Measurements from ENCODE around the gene LDHAL6A.
"Not testable (repeated sequence)": the region's sequence is repeated elsewhere in the genome, so short reads cannot be mapped to it uniquely, and the experiment has no call there.

LDHAL6A gene
- 0 to 0.08 (median 0) reads per million in 18 experiments for total RNA-seq

DNA sequence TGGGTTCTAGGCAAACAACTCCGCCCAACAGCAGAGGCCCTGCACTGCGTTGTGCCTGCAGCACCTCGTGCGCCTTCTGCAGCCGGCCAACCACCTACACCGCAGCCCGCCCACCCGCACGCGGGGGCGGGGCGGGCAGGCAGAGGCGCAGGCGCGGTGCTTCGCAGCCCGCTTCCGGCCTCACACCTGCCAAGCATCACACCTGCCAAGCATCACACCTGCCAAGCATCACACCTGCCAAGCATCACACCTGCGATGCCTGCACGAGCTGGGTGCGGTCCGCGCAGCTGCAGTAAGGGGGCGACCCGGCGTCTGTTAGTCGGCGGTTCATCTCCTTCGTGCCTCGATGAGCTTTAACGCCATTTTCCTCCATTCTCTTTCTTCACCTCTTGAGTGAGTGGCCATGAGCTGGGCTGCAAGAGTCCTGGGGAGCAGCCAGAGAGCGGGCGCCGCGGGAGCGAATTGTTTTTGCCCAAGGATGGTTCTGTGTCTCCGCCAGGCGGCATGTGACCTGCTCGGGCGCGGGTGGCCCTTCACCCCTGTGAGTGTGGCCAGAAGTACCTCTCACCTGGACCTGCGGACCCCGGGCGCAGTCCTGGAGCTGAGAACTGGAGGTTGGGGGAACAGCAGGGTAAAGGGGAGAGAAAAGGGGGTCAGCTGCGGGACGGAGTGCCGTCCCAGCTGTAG is at the start of gene LDHAL6A:
Gene LDHAL6A, plus strand, starts transcription at position 171 of the 687 bp plus-strand sequence. CDS start 825 bp downstream, outside the sequence.
- no peak for DNase-seq

- not testable (repeated sequence) for DNase-seq
Observed at GRCh38 chr11:18407400-18407799, 48.3 kb upstream of the LDHAL6A start.

DNA sequence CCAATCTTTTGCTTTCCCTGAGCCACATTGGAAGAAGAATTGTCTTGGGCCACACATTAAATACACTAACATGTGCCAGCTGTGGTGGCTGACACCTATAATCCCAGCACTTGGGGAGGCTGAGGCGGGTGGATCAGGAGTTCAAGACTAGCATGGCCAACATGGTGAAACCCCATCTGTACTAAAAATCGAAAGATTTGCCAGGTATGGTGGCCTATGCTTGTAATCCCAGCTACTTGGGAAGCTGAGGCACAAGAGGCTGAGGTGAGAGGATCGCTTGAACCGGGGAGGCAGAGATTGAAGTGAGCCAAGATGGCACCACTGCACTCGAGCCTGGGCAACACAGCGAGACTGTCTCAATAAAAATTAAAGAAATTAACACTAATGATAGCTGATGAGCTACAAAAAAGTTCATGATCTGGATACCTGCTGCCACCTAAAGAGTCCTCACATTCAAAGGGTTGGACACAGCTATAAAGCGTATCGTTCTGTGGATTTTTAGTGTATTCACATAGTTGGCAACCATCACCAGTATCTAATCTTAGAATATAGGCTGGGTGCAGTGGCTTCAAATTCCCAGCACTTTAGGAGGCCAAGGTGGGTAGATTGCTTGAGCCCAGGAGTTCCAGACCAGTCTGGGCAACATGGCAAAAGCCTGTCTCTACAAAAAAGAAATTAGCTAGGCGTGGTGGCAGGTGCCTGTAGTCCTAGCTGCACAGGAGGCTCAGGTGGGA is 46.9 kb upstream of the LDHAL6A start:
- DNase-seq: no peak

DNA sequence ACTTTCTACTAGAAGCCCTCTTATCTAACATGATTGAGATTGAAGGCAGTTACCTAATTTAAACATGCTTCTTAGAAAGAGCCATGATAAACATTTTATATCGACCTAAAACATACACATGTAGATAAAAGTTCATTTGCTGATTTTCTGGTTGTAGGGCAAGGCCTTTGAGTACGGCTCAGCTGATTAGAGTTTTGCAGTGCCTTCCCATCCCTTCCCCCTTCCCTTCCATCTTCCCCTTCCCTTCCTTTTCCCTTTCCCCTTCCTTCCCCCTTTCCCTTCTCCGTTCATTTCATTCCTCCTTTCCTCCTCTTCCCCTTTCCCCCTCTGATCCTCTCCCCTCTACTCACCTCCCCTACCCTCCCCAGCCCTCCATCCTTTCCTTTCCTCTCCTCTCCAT is 39.2 kb upstream of the LDHAL6A start:
- DNase-seq: no peak

GRCh38 chr11:18419040-18419439 is 36.6 kb upstream of the LDHAL6A start:
- no peak for DNase-seq

DNA sequence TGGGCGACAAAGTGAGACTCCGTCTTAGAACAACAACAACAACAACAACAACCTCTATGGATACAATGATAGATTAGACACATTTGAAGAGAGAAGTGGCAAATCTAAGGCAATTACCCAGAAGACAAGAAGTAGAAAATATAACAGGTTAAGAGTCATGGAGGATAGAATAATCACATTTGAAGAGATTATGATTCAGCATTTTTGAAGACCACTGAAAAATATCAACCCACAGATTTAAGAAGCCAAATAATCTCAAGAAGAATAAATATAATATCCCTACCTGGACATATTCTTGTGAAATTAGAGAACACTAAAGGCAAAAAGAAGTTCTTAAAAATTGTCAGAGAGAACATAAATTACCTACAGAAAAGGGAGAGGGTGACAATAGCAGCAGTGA is 35.6 kb upstream of the LDHAL6A start:
- DNase-seq: no peak

GRCh38 chr11:18427240-18427639 is 28.4 kb upstream of the LDHAL6A start:
- DNase-seq: no peak

DNA sequence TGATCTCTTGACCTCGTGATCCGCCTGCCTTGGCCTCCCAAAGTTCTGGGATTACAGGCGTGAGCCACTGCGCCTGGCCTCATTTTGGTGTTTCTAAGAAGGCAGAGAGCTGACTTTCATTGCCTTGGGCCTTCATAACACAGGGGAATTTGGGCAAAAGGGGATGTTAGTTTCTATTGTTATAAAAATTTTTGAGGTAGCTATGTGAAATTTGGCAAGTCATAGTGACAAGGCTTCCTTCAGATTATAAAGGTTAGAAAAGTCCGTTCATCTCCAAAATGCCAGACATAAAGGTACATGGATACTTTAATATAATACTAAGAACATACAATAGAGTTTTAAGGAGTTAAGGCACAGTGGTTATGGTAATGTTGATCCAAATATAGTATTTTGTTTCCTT is 26.3 kb upstream of the LDHAL6A start:
- DNase-seq: no peak

GRCh38 chr11:18438691-18439090 is 17.0 kb upstream of the LDHAL6A start:
- DNase-seq: no peak

DNA sequence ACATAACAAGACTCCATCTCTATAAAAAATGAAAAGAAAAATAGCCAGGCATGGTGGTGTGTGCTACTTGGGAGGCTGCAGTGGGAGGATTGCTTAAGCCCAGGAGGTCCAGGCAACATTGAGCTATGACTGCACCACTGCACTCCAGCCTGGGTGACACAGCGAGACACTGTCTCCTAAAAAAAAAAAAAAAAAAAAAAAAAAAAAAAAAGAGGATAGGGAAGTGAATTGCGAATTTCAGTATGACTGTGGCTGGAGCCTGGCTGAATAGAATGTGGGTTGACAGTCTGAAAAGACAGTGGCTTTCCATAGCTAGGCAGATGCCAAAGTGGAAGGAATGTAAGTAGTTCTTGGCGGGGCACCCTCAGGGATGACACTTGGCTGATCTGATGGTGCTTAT is 6.4 kb upstream of the LDHAL6A start:
- DNase-seq: peak; percentile 75 to 82

DNA sequence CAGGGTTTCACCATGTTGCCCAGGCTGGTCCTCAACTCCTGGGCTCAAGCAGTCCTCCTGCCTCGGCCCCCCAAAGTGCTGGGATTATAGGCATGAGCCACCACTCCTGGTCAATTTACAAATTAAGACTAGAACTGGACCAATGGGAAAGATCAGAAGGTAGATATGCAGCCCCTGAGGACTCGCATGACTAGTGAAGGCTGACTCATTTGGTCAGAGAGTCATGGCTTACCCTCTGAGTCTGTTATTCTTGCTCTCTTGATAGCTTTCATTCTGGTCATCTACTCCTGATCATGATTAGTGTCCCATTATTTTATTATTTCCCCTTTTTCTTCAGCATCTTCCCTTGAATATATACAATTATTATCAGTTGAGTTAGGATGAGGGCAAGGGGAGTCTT is 2.7 kb upstream of the LDHAL6A start:
- DNase-seq: no peak

DNA sequence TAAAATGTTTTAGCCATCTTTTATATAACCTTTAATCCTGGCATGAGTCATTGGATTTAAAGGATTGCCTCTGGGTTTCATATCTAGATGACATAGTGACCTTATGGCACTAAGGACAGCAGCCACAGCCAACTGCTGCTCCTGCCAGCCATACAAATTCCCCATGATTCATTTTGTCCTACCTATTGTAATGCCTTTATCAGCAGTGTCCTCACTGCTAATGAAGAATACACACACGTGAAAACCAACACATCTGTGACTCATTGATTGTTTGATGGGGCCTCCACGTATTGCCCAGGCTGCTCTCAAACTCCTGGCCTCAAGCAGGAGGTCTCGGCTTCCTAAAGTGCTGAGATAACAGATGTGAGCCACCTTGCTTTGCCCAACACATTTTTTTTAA is 1.8 kb downstream of the LDHAL6A start:
- no peak for DNase-seq

DNA sequence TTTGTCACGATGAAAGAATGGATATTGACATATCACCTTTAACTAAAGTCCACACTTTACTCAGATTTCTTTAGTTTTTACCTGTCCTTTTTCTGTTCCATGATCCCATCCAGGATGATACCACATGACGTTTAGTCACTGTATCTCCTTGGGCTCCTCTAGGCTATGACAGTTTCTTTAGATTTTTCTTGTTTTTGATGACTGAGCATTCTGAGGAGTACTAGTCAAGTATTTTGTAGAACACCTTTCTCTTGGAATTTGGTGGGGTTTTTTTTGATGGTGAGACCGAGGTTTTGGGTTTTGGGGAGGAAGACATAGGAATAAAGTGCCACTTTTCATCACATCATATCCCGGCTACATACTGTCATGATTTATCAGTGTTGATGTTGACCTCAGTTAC is 4.0 kb downstream of the LDHAL6A start:
- no peak for DNase-seq

DNA sequence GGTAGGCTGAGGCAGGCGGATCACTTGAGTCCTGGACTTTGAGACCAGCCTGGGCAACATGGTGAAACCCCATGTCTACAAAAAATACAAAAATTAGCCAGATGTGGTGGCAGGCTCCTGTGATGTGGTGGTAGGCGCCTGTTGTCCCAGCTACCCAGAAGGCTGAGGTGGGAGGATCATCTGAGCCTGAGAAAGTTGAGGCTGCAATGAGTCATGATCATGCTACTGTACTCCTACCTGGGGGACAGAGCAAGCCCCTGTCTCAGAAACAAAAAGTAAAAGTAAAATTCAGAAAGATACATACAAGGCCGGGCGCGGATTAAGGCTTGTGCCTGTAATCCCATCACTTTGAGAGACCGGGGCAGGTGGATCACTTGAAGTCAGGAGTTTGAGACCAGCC is 6.3 kb downstream of the LDHAL6A start:
- no peak for DNase-seq

- no peak for DNase-seq
Observed at GRCh38 chr11:18463439-18463838, 7.8 kb downstream of the LDHAL6A start.

- DNase-seq: no peak
Observed at GRCh38 chr11:18466402-18466801, 10.7 kb downstream of the LDHAL6A start.

DNA sequence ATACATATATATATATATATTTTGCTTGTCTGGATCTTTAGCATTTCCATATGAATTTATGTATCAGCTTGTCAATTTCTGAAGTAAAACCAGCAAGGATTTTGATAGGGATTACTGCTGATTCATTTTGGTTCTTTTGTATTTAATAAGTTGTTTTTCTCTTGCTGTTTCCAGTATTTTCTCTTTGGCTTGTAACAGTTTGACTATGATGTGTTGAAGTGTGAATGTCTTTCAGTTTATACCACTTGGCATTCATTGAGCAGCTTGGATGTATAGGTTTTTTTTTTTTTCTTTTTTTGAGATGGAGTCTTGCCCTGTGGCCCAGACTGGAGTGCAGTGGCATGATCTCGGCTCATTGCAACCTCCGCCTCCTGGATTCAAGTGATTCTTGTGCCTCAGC is 12.4 kb downstream of the LDHAL6A start:
- DNase-seq: no peak

- no peak for DNase-seq
Observed at GRCh38 chr11:18468961-18469360, 13.3 kb downstream of the LDHAL6A start.

DNA sequence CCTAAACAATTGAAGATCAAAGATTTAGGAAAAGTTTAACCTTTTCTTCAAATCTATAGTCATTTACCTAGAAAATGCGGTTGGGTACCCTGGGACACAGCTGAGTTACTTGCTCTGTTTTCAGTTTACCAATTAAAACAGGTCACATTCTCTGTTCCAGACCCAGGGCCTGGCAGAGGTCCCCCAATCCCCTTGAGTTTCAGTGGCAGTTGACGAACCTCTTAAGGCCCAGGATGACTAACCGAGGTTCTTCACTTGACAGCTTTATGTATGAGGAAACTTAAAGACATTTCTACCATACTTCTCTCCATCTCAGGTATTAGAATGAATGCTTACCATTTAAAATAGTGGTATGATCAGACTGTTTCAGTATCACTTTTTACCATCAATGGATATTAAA is 16.3 kb downstream of the LDHAL6A start:
- no peak for DNase-seq

- DNase-seq: no peak
Observed at GRCh38 chr11:18472587-18472986, 16.9 kb downstream of the LDHAL6A start.

- no peak for DNase-seq
Observed at GRCh38 chr11:18479063-18479462, 23.4 kb downstream of the LDHAL6A start.

DNA sequence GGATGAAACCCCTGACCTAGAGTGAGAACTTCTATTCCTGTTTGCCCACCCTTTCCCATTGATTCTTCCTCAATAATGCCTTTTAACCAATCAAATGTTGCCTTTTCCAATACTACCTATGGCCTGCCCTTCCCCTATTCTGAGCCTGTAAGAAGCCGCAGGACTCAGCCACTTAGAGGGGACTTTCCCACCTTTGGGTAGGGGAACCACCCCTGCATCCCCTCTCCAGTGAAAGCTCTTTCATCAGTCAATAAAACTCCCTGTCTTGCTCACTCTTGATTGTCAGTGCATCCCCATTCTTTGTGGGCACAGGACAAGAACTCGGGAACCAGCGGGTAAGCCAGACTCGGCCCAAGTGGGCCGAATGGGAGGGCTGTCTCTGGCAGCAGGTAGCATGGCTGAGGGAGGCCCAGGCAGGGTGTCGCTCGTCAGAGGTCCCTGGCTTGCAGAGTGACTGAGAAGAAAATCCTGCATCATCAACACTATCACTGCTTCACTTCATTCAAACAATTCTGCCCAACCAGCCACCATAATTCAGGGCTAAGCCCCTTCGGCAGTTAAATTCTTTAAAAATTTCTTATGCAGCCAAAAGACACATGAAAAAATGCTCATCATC is 30.4 kb downstream of the LDHAL6A start:
- DNase-seq: no peak

GRCh38 chr11:18490319-18490718 is 34.7 kb downstream of the LDHAL6A start:
- DNase-seq: no peak
